Natural killer cell (primary cell): ENCODE data around the gene VSNL1. TPM values are rescaled to one million over a fixed set of nuclear protein-coding genes. Genes with fewer than 3 reads are reported as not detected.

ENCODE experiments used
- ATAC-seq, 3 donors: fragments of 150-1000 bp in 2 of 3; fragments of 200-7000 bp in 1 of 3; cut with Tn5 transposase; 1 replicate in 1 of 3; 2 replicates in 2 of 3; pipeline ENCODE4 v1.10.0; 2021; ENCODE audit warnings: mild to moderate bottlenecking in 2 of 3, moderate library complexity in 2 of 3
- DNase-seq, 2 donors: peaks; one replicate each; pipeline versions ENCODE4 v3.0.0 to v3.0.0-alpha.2; 2013 to 2021; ENCODE audit warnings: mixed read lengths in 1 of 2
- H3K27ac ChIP-seq: one replicate; pipeline ENCODE4 v1.5.1; 2013; ENCODE audit warnings: mild to moderate bottlenecking, low read length
- H3K27me3 ChIP-seq: one replicate; pipeline ENCODE4 v1.6.1; 2013; ENCODE audit warnings: low read length; ENCODE audit not compliant: control insufficient read depth, insufficient read depth
- H3K36me3 ChIP-seq: one replicate; pipeline ENCODE4 v1.6.1; 2013; ENCODE audit warnings: low read length; ENCODE audit not compliant: control insufficient read depth, insufficient read depth
- H3K4me1 ChIP-seq: one replicate; pipeline ENCODE4 v1.6.1; 2013; ENCODE audit warnings: low read length; ENCODE audit not compliant: control insufficient read depth, insufficient read depth
- H3K4me3 ChIP-seq: one replicate; pipeline ENCODE4 v1.5.1; 2013; ENCODE audit warnings: low read length
- H3K9me3 ChIP-seq: one replicate; pipeline ENCODE4 v1.6.1; 2013; ENCODE audit warnings: low read length; ENCODE audit not compliant: control insufficient read depth, insufficient read depth
- H3K27ac Mint-ChIP-seq, 2 donors: one replicate each; pipeline ENCODE4 v1.8.0; 2022; ENCODE audit warnings: mild to moderate bottlenecking in 2 of 2, mixed read lengths in 2 of 2, moderate library complexity in 1 of 2
- H3K27me3 Mint-ChIP-seq, 2 donors: one replicate each; pipeline ENCODE4 v1.8.0; 2022; ENCODE audit warnings: low read depth in 2 of 2, mixed read lengths in 2 of 2
- H3K36me3 Mint-ChIP-seq: one replicate; pipeline ENCODE4 v1.8.0; 2022; ENCODE audit warnings: mixed read lengths
- H3K4me1 Mint-ChIP-seq, 2 donors: one replicate each; pipeline ENCODE4 v1.8.0; 2022; ENCODE audit warnings: mixed read lengths in 2 of 2
- H3K4me3 Mint-ChIP-seq: one replicate; pipeline ENCODE4 v1.8.0; 2022; ENCODE audit warnings: mild to moderate bottlenecking, moderate library complexity, mixed read lengths
- H3K9me3 Mint-ChIP-seq, 2 donors: one replicate each; pipeline ENCODE4 v1.8.0; 2022; ENCODE audit warnings: mixed read lengths in 2 of 2
- CTCF ChIP-seq: fragments of 200-600 bp; IDR thresholded peaks from one replicate; pipeline ENCODE4 v1.8.0; 2022; ENCODE audit warnings: antibody characterized with exemption
- WGBS: methylation state at CpG from one replicate; pipeline ENCODE4 v1.1.7; 2013; ENCODE audit warnings: missing lambda C conversion rate; ENCODE audit not compliant: insufficient coverage; 5-methylcytosine and 5-hydroxymethylcytosine counted together
- intact Hi-C: fragments of 100-400 bp; cut with micrococcal nuclease; formaldehyde crosslinking; loops from one replicate; pipeline ENCODE4 v1.14.2; 2022
- total RNA-seq, 4 donors: library from RNA; stranded (reverse); fragments of 120-200 nt in 1 of 4; gene quantifications; one replicate each; pipeline versions ENCODE4 v1.2.3 to v1.2.4, GENCODE V29; 2013 to 2022

The VSNL1 gene
- not detected for total RNA-seq
- not detected for total RNA-seq (2013)

- DNase-seq (no peak), ATAC-seq (no peak)
- Histone ChIP-seq H3K9me3 (no peaks in the 10 kb centered on the region), H3K27ac (no peak within 1 kb of the TSS), H3K36me3 (no peaks in the 10 kb centered on the region), H3K27me3 (peaks cover 30% of the 10 kb centered on the region), H3K4me3 (no peak within 1 kb of the TSS), H3K4me1 (no peaks in the 10 kb centered on the region)
- H3K27ac Mint-ChIP-seq: no peak within 1 kb of the TSS
- no peak for TF ChIP-seq CTCF
- no peak within 1 kb of the TSS for H3K4me3 Mint-ChIP-seq
- H3K36me3 Mint-ChIP-seq: no peaks in the 10 kb centered on the region
- H3K27me3 Mint-ChIP-seq: peaks cover 38 to 42% of the 10 kb centered on the region in 2 donors
- WGBS: 4% methylated on average over 43 of the region's 43 CpGs
- peaks cover 1 to 6% of the 10 kb centered on the region in 2 donors for H3K9me3 Mint-ChIP-seq
- H3K4me1 Mint-ChIP-seq: no peaks in the 10 kb centered on the region
- intact Hi-C loops: no loop called here
These were observed at the start of gene VSNL1 for GRCh38 chr2:17540093-17540812. TSS of gene VSNL1 (plus strand) at chr2:17540696. CDS start at chr2:17592075, 51,379 bp downstream.

DNA sequence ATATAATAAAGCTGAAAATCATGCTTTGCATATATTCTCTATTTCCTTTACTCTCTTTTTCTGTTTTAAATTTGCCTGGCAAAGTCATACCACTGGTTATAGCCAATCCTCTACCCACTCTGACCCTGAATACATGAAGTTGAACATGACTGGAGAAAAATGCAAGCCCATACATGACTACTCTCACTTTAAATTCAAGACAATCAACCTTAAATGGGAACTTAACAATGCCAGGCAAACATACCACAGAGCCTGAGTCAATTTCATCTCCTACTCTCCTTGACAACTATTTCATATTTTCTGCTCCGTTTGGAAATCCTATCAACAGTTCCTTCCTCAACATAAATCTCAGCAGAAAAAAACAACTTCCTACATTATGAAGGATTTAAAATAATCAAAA is 44.9 kb upstream of the VSNL1 start:
- H3K27me3 ChIP-seq: no peaks in the 10 kb centered on the region
- H3K4me1 ChIP-seq: no peaks in the 10 kb centered on the region
- no peak for TF ChIP-seq CTCF
- no peak overlapping the region for H3K27ac ChIP-seq
- Mint-ChIP-seq H3K4me3 (no peak overlapping the region), H3K36me3 (no peaks in the 10 kb centered on the region), H3K9me3 (peaks cover 4 to 8% of the 10 kb centered on the region in 2 donors), H3K4me1 (no peaks in the 10 kb centered on the region), H3K27ac (no peak overlapping the region), H3K27me3 (no peaks in the 10 kb centered on the region)
- ATAC-seq (no peak), DNase-seq (no peak)
- WGBS: 20% methylated on average over 1 of the region's 1 CpG
- intact Hi-C loops: no loop called here
- H3K4me3 ChIP-seq: no peak overlapping the region
- no peaks in the 10 kb centered on the region for H3K9me3 ChIP-seq
- no peaks in the 10 kb centered on the region for H3K36me3 ChIP-seq

DNA sequence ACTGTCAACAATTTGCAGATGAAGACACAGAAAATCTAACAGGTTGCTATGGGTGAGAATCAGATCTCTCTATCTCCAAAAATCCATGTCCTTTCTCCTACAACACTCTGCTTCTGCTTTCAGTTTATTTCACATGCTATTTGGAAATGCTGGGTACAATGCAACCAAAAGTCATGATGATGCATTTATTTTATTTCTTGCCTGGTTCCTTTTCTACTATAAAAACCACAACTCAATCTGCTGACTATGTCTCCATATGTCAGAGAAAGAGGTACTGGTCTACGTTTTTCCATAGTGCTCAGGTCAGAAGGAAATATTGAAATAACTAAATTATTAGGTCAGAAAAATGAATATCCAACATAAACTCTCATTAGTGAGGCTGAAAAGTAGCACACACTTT is 42.8 kb upstream of the VSNL1 start:
- Mint-ChIP-seq H3K9me3 (peaks cover 2 to 3% of the 10 kb centered on the region in 2 donors), H3K36me3 (no peaks in the 10 kb centered on the region), H3K4me1 (no peaks in the 10 kb centered on the region), H3K27me3 (no peaks in the 10 kb centered on the region), H3K4me3 (no peak overlapping the region), H3K27ac (no peak overlapping the region)
- ATAC-seq (no peak), DNase-seq (no peak)
- no peaks in the 10 kb centered on the region for H3K36me3 ChIP-seq
- H3K27ac ChIP-seq: no peak overlapping the region
- intact Hi-C loops: no loop called here
- H3K4me1 ChIP-seq: no peaks in the 10 kb centered on the region
- no peak overlapping the region for H3K4me3 ChIP-seq
- H3K9me3 ChIP-seq: no peaks in the 10 kb centered on the region
- no peak for TF ChIP-seq CTCF
- no CpG with 5 or more reads among the region's 1 CpG for WGBS
- no peaks in the 10 kb centered on the region for H3K27me3 ChIP-seq
